Measurements from ENCODE around the gene CCDC152.

DNA sequence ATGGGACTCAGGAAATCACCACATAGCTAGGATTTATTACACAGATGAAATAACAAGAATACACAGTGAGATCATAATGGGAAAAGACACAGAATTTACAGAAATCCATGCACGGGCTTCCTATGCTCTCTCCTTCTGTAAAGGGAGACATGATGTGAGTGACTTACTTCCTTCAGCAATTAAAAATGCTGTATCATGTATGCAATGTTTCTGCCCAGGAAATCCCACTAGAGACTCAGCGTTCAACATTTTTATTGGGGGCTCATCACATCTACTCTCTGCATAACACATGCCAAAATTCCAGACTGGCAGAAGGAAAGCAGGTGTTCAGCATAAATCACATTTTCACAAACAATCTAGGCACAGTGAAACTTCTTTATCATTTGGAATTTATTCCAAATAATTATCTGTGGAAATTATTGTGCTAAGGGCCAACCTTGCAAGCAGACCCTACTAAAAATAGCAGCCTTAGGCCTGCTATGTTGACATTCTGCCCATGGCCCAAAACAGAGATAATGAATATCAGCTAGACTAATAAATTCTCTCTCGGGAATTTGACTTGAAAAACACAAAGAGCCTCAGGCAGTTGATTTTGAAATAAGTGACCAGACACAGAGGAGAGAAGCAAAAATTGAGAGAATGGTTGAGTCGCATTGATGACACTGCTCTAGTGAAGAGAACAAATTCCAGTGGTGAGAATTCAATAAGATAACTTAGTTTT, 86.5 kb downstream of the CCDC152 start:
- TF ChIP-seq, protein P1, sequence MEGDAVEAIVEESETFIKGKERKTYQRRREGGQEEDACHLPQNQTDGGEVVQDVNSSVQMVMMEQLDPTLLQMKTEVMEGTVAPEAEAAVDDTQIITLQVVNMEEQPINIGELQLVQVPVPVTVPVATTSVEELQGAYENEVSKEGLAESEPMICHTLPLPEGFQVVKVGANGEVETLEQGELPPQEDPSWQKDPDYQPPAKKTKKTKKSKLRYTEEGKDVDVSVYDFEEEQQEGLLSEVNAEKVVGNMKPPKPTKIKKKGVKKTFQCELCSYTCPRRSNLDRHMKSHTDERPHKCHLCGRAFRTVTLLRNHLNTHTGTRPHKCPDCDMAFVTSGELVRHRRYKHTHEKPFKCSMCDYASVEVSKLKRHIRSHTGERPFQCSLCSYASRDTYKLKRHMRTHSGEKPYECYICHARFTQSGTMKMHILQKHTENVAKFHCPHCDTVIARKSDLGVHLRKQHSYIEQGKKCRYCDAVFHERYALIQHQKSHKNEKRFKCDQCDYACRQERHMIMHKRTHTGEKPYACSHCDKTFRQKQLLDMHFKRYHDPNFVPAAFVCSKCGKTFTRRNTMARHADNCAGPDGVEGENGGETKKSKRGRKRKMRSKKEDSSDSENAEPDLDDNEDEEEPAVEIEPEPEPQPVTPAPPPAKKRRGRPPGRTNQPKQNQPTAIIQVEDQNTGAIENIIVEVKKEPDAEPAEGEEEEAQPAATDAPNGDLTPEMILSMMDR (optimal IDR thresholded peaks at IDR 0.05 in 1 of 3, IDR thresholded peaks at IDR 0.05 in 1 of 3, conservative IDR thresholded peaks at IDR 0.05 in 1 of 3; ENCODE audit: extremely low read depth in 1 of 3, insufficient read depth in 2 of 3, low read length in 3 of 3) = no peak
- no peak for TF ChIP-seq EZH2 (IDR thresholded peaks at IDR 0.05; ENCODE audit: low read length)
